CMK (cell line): ENCODE results near the gene GIPC2.
"Not testable (repeated sequence)": the region's sequence is repeated elsewhere in the genome, so short reads cannot be mapped to it uniquely, and the experiment has no call there.

Experiments
- DNase-seq: peaks from one replicate; pipeline ENCODE4 v3.0.0-alpha.2; 2010; ENCODE audit warnings: low read depth

GIPC2 gene

DNA sequence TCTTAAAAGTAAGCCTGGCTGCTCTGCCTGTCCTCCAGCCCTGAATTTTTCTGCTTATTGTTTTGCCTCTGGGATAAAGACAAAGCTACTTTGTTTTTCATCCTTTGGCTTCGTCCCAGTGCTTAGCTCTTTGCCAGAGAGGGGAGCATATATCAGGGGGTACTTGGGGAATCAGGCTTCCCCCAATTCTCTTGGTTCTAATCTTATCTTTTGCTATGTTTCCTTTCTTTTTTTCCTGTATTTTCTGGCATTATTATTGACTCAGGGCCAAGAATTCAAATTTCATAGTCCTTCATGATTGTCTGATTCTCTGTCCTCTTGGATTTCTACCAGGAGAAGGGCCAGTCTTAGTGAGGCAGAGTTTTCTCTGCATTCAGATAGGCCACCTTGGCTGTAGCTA is 51.2 kb downstream of the GIPC2 start:
- DNase-seq = no peak

- DNase-seq = no peak
These were observed 55.3 kb downstream of the GIPC2 start for GRCh38 chr1:78101051-78101450.

- DNase-seq = no peak
These were observed 55.7 kb downstream of the GIPC2 start for GRCh38 chr1:78101514-78101913.

GRCh38 chr1:78102082-78102481 is 56.3 kb downstream of the GIPC2 start:
- DNase-seq = no peak

DNA sequence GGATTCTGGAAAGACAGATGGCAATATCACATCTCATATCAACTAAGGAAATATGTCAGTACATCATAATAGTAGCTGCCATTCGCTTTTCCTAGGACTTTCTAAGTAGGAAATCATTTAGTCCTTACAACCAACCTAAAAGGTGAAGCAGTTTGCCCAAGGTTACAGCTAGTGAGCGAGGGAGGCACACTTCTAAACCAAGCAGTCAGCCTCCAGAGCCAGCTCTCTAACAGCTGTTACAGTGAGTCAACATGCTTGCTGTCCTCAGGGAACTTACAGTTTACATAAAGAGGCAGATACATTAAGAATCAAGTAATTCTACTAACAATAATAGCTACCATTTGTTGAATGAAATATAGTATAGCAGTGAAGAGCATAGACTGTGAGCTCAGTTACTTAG is 57.1 kb downstream of the GIPC2 start:
- DNase-seq = no peak

- DNase-seq = no peak
These were observed 58.6 kb downstream of the GIPC2 start for GRCh38 chr1:78104322-78104721.

DNA sequence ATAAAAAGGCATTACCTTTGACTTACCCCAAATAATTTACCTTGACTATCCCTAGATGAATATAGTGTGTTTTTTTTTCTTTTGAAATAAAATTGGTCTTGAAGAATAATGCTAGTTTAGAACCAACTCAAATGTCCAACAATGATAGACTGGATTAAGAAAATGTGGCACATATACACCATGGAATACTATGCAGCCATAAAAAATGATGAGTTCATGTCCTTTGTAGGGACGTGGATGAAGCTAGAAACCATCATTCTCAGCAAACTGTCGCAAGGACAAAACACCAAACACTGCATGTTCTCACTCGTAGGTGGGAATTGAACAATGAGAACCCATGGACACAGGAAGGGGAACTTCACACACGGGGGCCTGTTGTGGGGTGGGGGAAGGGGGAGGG is 63.9 kb downstream of the GIPC2 start:
- not testable (repeated sequence) for DNase-seq

DNA sequence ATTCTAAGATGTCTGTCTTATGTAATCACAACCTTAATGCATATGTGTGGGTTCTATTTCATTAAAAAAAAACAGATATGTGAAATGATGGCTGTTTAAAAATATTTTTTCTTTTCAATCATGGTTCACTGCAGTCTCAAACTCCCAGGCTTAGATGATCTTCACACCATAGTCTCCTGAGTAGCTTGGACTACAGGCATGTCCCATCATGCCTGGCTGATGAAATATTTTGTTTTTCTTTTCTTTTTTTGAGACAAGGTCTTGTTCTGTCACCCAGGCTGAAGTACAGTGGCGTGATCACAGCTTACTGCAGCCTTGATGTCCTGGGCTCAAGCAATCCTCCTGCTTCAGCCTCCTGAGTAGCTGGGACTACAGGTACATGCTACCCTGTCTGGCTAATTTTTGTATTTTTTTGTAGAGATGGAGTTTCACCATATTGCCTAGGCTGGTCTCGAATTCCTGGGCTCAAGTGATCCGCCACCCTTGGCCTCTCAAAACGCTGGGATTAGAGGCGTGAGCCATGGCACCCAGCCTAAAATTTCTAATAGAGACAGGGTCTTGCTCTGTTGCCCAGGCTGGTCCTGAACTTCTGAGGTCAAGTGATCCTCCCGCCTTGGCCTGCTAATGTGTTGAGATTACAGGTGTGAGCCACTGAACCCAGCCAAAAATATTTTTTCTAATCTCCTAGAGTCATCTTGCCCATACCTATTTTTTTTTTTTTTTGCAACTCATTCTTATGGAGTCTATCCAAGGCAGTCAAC is 67.6 kb downstream of the GIPC2 start:
- no peak for DNase-seq

GRCh38 chr1:78114034-78114956 is 68.5 kb downstream of the GIPC2 start:
- no peak for DNase-seq

DNA sequence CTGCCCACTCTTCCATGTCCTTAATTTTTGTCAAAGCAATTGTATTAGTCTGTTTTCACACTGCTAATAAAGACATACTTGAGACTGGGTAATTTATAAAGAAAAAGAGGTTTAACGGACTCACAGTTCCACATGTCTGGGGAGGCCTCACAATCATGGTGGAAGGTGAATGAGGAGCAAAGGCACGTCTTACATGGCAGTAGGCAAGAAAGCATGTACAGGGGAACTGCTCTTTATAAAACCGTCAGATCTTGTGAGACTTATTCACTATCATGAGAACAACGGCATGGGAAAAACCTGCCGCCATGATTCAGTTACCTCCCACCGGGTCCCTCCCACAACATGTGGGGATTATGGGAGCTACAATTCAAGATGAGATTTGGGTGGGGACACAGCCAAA is 74.7 kb downstream of the GIPC2 start:
- DNase-seq = not testable (repeated sequence)

- DNase-seq = no peak
These were observed 75.9 kb downstream of the GIPC2 start for GRCh38 chr1:78121710-78122109.

GRCh38 chr1:78122389-78122788 is 76.6 kb downstream of the GIPC2 start:
- no peak for DNase-seq

- DNase-seq = no peak
These were observed 80.7 kb downstream of the GIPC2 start for GRCh38 chr1:78126506-78126905.

GRCh38 chr1:78132174-78132947 is 86.6 kb downstream of the GIPC2 start:
- no peak for DNase-seq

DNA sequence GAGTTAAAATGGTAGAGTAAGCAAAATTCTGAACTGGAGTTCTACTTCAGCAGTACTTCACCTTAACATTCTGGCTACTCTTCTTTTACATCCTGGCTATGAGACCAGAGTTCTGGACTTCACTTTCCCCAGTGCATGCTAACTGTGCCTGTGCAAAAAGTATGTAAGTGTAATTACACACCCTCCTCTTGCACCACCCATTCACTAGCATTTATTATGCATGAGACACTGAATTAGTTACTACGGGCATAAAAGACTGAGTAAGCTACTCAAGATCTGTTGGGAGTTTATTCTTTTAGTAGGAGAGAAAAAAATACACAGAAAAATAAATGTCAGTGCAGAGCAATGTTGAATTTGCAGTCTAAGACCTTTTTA is 87.2 kb downstream of the GIPC2 start:
- no peak for DNase-seq

DNA sequence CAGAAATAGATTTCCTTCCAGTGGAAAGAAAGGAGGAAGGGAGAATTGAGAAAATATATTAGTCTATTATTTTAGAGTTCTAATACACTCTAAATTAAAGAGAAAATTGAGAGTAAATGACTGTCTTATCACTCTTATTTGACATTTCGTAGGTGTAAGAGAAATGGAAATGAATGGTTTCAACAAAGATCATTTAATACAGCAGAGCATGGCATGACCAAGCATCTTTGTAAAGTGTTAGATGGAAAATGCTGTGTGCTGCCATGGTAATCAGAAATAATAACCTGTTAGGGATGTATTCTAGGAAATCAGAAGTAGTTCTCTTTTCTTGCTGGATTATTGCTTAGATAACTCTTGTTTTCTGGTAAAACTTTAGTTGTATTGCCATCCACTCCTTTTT is 90.9 kb downstream of the GIPC2 start:
- no peak for DNase-seq

GRCh38 chr1:78141531-78142231 is 95.9 kb downstream of the GIPC2 start:
- no peak for DNase-seq

- DNase-seq = no peak
These were observed 97.0 kb downstream of the GIPC2 start for GRCh38 chr1:78142736-78143135.

GRCh38 chr1:78143152-78143551 is 97.4 kb downstream of the GIPC2 start:
- no peak for DNase-seq

DNA sequence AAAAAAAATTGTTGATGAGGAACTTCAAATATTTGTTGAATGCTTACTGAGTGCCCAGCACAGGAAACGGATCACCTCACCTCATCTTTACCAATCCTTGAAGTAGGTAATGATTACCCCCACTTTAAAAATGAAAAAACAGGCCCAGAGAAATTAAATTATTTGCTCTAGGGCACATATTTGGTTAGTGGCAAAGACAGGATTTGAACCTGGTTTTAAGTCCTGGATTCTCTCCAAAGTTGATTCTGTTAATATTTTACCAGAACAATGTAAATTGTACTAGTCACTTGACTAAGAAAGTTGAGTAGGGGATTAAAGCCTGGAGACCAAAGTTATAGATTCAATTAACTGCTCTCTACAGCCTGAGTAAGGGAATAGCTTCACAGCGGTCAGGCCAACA is 97.9 kb downstream of the GIPC2 start:
- DNase-seq = no peak

DNA sequence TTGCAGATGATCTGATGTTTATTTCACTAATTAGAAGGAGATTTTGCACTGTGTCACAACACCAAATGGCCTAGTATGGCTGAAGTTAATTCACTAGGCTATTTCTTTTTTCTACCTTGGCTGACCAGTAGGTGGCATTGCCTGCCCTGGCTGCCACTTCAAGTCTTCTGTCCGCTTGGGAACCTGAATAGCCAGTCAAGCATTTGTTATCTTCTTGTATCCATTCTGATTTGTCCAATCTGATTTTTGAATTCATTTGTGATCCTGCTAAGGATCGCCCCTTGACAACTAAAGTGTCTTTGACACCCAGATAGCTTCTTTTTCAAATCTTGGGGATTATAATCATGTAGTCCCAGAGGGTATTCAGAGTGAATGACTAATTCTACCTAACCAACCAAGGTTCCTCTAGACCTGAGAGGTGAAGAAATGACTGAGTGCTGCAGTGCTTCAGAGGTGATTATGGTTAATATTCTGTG is 99.4 kb downstream of the GIPC2 start:
- DNase-seq = no peak
